ENCODE measurements around the gene EYS.

DNA sequence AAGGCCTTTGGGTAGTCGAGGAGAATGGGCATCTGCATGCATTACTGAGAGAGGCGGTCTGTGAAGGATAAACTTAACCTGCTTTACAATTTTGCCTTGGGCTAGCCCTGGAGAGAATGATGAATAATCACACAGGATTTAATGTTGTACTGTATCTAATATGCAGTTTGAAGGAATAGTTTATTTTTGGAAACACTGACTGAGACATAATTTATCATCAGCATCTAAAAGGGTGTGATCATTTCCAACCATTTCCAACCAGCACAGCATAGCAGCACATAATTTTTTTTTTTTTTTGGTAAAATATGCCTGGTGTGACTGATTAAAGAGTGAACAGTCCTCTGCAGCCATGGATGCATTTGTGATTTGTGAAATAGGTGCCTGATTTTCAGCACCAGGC is 1552.0 kb downstream of the EYS start:
- TF ChIP-seq, protein P1, sequence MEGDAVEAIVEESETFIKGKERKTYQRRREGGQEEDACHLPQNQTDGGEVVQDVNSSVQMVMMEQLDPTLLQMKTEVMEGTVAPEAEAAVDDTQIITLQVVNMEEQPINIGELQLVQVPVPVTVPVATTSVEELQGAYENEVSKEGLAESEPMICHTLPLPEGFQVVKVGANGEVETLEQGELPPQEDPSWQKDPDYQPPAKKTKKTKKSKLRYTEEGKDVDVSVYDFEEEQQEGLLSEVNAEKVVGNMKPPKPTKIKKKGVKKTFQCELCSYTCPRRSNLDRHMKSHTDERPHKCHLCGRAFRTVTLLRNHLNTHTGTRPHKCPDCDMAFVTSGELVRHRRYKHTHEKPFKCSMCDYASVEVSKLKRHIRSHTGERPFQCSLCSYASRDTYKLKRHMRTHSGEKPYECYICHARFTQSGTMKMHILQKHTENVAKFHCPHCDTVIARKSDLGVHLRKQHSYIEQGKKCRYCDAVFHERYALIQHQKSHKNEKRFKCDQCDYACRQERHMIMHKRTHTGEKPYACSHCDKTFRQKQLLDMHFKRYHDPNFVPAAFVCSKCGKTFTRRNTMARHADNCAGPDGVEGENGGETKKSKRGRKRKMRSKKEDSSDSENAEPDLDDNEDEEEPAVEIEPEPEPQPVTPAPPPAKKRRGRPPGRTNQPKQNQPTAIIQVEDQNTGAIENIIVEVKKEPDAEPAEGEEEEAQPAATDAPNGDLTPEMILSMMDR (IDR thresholded peaks at IDR 0.05), result no peak
- TF ChIP-seq POLR2A (IDR thresholded peaks at IDR 0.05; ENCODE audit: low read depth), result no peak
